A172 (cell line): ENCODE measurements around the gene ZDHHC15. TPM values are rescaled to one million over a fixed set of nuclear protein-coding genes. Genes with fewer than 3 reads are reported as not detected.
"Not testable (repeated sequence)": the region's sequence is repeated elsewhere in the genome, so short reads cannot be mapped to it uniquely, and the experiment has no call there.

Source experiments
- DNase-seq: peaks from one replicate; pipeline ENCODE4 v3.0.0-alpha.2; 2015; ENCODE audit warnings: low spot score
- total RNA-seq: library from RNA; depleted of rRNA; stranded (reverse); fragments of >200 nt; shearing (Covaris generic); gene quantifications from 2 replicates; pipeline ENCODE4 v1.2.3, GENCODE V29; 2014; rRNA removed

Gene ZDHHC15
- total RNA-seq: not detected in 2 replicates

GRCh38 chrX:75522565-75523431, at the start of gene ZDHHC15:
Gene ZDHHC15, minus strand, starts transcription at chrX:75523037. Its CDS starts 13 bp downstream, at chrX:75523024.
- DNase-seq: no peak

DNA sequence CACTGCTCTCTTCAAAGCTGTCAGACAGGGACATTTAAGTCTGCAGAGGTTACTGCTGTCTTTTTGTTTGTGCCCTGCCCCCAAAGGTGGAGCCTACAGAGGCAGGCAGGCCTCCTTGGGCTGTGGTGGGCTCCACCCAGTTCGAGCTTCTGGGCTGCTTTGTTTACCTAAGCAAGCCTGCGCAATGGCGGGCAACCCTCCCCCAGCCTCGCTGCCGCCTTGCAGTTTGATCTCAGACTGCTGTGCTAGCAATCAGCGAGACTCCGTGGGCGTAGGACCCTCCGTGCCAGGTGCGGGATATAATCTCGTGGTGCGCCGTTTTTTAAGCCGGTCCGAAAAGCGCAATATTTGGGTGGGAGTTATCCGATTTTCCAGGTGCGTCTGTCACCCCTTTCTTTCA, 37.7 kb upstream of the ZDHHC15 start:
- not testable (repeated sequence) for DNase-seq

DNA sequence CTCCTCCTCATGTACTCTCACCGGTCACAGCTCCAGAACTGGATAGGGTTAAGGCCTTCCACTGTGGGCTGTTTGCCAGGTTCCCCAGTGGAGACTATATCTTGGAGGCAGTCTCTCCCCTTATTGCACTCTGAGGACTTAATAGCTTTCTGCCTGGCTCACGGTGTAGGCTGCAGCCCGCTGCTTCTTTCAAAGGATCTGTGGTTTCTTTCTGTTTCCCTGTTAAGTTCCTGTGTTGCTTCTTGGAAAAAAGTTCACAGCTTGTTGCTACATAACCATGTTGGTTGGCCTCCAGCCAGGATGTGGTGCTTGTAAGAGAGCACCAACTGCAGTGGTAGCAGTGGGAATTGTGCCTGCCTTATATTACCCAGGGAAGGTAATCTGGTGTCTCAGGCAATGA, 24.9 kb upstream of the ZDHHC15 start:
- no peak for DNase-seq

- DNase-seq: no peak
Observed at GRCh38 chrX:75546724-75547511, 24.1 kb upstream of the ZDHHC15 start.

GRCh38 chrX:75544786-75545185, 21.9 kb upstream of the ZDHHC15 start:
- no peak for DNase-seq

DNA sequence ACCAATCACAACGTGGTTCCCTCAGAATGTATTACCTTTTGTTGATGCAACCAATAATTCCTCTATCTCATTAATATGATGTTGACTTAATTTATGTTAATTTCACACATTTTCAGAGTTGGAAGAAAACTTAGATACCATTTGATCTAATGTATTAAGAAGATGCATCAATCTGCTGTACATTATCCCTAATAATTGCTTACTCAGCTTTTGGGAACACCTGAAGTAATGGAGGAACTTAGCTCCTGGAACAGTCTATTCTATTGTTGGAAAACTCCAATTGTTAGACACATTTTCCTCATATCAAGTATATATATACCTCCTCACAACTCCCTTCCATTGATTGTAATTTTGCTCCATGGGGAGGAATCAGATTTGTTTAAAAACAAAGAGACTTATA, 38.9 kb downstream of the ZDHHC15 start:
- DNase-seq: no peak

DNA sequence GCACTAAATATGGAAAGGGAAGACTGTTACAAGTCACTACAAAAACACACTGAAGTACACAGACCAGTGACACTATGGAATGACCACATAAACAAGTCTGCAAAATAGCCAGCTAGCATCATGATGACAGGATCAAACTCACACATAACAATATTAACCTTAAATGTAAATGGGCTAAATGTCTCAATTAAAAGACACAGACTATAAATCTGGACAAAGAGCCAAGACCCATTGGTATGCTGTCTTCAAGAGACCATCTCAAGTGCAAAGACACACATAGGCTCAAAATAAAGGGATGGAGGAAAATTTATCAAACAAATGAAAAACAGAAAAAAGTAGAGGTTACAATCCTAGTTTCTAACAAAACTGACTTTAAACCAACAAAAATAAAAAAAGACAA, 61.1 kb downstream of the ZDHHC15 start:
- DNase-seq: not testable (repeated sequence)

GRCh38 chrX:75421688-75422230, 101.1 kb downstream of the ZDHHC15 start:
- no peak for DNase-seq

GRCh38 chrX:75407153-75407552, 115.7 kb downstream of the ZDHHC15 start:
- DNase-seq: not testable (repeated sequence)

- no peak for DNase-seq
Observed at GRCh38 chrX:75390470-75390869, 132.4 kb downstream of the ZDHHC15 start.

GRCh38 chrX:75369721-75370120, 153.1 kb downstream of the ZDHHC15 start:
- DNase-seq: no peak

GRCh38 chrX:75366861-75367260, 156.0 kb downstream of the ZDHHC15 start:
- no peak for DNase-seq

- DNase-seq: no peak
Observed at GRCh38 chrX:75365243-75365975, 157.4 kb downstream of the ZDHHC15 start.

DNA sequence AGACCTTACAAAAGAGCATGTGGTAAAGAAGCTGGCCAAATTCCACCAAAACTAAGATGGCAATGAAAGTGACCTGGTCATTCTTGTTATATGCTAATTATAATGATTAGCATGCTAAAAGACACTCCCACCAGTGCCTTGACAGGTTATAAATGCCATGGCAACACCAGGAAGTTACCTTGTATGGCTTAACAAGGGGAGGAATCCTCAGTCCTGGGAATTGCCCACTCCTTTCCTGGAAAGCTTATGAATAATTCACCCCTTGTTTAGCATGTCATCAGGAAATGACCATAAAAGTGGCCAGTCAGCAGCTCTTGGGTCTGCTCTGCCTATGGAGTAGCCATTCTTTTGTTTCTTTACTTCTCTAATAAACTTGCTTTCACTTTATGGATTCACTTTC, 161.0 kb downstream of the ZDHHC15 start:
- DNase-seq: peak; percentile 0

DNA sequence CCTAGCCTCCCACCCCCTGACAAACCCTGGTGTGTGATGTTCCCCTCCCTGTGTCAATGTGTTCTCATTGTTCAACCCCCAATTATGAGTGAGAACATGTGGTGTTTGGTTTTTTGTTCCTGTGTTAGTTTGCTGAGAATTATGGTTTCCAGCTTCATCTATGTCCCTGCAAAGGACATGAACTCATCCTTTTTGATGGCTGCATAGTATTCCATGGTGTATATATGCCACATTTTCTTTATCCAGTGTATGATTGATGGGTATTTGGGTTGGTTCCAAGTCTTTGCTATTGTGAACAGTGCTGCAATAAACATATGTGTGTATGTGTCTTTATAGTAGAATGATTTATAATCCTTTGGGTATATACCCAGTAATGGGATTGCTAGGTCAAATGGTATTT, 174.2 kb downstream of the ZDHHC15 start:
- DNase-seq: not testable (repeated sequence)

GRCh38 chrX:75337525-75337924, 185.3 kb downstream of the ZDHHC15 start:
- no peak for DNase-seq

- DNase-seq: no peak
Observed at GRCh38 chrX:75335127-75335458, 187.7 kb downstream of the ZDHHC15 start.

GRCh38 chrX:75334407-75335126, 188.3 kb downstream of the ZDHHC15 start:
- not testable (repeated sequence) for DNase-seq

DNA sequence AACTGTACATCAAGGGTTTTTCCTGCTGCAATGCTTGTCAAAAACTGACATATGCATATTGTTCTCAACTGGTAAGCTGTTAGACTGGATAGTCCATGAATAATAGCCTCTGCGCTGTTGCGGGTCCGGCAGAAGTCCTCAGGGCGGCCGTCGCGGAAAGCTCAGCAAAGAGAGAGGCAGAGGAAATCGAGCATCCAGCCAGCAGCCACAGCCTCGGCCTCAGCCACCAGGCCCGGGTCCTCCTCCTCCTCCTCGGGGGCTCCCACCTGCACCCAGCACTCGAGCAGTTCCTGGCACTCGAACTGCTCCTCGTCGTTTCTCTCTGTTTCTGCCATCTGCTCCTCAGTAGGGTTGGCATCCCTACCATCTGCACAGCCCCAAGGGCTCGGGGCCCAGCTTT, 195.2 kb downstream of the ZDHHC15 start:
- DNase-seq: no peak
